Stimulated activated CD4-positive, alpha-beta T cell treated with anti-CD3 and anti-CD28 coated beads, Interleukin-1b, Interleukin-23, amount 100 ng/mL, for 4 hours (primary cell): ENCODE data around the gene SLC19A1.
"Not testable (repeated sequence)": the region's sequence is repeated elsewhere in the genome, so short reads cannot be mapped to it uniquely, and the experiment has no call there.

Experiments used
- DNase-seq, 2 donors: peaks; one replicate each; pipeline ENCODE4 v3.0.0-alpha.2; 2020; ENCODE audit warnings: low read depth in 2 of 2

Gene SLC19A1

GRCh38 chr21:45533361-45533845, 8.8 kb downstream of the SLC19A1 start:
- no peak for DNase-seq

DNA sequence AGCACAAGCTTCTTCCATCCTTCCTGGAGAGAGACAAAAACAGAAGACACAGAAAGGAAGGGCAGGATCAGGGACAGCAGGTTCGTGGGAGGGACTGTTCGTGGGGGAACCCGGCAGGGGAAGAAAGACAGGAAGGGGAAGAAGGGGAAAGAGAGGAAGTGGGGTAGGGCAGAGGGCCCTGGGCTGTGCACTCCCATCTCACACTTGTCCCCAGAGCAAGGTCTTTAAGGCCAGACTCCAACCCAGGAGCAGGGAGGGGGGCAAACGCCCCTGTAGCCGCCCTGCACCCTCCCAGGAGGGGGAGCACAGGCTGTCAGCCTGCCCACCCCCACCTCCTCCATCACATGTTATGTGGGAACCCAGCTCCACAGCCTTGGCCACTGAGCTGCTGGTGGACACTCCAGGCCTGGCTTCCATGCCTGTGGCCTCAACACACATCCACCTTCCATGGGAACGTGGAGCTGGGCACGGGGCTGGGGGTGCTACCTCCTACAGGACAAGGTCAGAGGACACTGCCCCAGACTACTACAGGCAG, 9.3 kb downstream of the SLC19A1 start:
- no peak for DNase-seq

DNA sequence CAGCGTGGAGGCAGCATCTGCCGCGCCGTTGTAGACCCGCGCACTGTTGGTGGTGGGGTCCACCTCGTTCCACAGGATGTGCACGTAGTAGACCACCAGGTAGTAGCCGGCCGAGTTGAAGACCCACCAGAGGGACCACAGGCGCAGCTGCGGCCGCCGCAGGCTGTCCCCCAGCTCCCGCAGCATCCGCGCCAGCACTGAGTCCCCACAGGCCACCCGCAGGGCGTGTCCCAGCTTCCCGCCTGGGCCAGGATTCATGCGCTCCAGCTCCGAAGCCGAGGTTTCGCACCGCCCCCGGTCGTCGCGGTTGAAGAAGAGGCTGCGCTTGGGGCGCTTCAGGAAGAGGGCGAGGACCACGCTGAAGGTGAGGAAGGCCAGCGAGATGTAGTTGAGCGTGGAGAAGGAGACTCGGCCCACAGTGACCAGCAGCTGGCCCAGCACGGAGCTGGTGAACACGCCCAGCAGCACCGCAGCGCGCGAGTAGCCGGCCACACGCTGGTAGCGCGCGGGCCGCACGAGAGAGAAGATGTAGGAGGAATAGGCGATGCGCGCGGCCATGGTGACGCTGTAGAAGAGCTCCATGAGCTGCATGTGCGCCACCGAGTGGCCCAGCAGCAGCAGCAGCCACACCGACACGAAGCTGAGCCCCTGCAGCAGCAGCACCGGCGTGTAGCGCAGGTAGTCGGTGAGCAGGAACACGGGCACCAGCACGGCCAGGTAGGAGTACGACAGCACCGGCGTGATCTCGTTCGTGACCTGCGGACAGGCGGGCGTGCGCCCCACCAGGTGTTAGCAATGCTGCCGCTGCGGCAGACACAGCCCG, 10.6 kb downstream of the SLC19A1 start:
- DNase-seq, result no peak

DNA sequence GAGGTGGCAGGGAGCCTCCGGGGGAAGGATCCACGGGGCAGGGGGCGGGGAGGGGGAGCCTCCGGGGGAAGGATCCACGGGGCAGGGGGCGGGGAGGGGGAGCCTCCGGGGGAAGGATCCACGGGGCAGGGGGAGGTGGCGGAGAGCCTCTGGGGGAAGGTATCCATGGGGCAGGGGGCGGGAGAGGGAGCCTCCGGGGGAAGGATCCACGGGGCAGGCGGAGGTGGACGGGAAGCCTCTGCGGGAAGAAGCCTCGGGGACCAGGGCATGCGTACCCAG, 11.2 kb downstream of the SLC19A1 start:
- not testable (repeated sequence) for DNase-seq

DNA sequence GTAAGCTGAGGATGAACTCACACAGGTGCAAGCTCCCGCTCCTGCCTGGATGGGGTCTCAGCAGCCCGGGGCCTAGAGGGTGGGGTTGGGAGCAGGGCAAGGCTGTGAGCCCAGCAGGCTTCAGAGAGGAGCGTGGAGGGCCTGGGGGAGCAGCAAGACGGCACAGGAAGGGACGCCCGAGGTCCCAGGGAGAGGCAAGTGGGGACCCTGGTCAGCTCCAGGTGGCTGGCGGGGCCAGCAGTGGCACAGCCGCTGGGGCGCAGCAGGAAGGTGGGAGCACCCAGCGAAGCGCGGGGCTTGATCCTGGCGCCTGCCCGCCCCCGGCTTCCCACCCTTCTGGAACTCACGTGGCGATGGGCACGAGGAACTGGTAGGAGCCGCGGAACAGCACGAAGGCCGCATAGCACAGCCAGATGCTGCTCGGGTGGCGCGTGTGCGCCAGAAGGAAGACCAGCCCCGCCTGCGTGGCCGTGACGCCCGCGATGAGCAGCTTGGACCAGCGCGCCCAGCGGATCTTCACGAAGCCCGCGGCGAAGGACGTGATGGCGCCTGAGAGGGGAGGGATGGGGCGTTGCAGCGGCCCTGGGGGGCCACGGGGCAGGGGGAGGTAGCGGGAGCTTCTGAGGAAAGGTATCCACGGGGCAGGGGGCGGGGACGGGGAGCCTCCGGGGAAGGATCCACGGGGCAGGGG, 11.7 kb downstream of the SLC19A1 start:
- no peak for DNase-seq

DNA sequence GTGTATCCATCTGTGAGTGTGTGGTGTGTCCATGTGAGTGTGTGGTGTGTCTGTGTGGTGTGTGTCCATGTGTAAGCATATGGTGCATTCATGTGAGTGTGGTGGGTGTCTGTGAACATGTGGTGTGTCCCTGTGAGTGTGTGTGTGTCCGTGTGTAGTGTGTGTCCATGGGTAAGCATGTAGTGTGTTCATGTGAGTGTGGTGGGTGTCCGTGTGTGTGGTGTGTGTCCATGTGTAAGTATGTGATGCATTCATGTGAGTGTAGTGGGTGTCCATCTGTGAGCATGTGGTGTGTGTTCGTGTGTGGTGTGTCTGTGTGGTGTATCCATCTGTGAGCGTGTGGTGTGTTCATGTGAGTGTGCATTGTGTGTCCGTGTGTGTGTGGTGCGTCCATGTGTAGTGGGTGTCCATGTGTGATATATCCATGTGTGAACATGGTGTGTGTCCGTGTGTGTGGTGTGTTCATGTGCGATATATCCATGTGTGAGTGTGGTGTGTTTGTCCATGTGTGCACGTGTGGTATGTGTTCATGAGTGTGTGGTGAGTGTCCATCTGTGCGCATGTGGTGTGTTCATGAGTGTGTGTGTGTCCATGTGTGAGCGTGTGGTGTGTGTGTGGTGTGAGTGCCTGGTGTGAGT, 12.3 kb downstream of the SLC19A1 start:
- DNase-seq, result no peak

GRCh38 chr21:45528981-45529784, 13.1 kb downstream of the SLC19A1 start:
- no peak for DNase-seq

GRCh38 chr21:45528028-45528705, 14.1 kb downstream of the SLC19A1 start:
- DNase-seq, result no peak

DNA sequence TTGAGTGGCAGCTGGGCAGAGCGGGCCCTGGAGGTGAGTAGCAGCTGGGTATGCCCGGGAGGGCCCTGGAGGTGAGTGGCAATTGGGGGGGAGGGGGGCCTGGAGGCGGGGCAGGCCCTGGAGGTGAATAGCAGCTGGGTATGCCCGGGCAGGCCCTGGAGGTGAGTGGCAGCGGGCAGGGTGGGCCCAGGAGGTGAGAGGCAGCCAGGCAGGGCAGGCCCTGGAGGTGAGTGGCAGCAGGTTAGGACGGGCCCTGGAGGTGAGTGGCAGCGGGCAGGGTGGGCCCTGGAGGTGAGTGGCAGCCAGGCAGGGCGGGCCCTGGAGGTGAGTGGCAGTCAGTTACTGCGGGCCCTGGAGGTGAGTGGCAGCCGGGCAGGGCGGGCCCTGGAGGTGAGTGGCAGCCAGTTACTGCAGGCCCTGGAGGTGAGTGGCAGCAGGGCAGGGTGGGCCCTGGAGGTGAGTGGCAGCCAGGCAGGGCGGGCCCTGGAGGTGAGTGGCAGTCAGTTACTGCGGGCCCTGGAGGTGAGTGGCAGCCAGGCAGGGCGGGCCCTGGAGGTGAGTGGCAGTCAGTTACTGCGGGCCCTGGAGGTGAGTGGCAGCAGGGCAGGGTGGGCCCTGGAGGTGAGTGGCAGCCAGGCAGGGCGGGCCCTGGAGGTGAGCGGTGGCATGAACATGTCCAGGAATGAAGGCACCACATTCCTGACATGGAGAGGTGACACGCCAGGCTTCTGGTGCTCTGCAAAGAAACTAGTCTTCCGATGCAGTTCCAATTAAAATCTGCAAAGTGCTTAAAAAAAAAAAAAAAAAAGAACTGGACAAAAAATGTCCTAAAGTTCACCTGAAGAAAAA, 14.9 kb downstream of the SLC19A1 start:
- DNase-seq, result not testable (repeated sequence)

DNA sequence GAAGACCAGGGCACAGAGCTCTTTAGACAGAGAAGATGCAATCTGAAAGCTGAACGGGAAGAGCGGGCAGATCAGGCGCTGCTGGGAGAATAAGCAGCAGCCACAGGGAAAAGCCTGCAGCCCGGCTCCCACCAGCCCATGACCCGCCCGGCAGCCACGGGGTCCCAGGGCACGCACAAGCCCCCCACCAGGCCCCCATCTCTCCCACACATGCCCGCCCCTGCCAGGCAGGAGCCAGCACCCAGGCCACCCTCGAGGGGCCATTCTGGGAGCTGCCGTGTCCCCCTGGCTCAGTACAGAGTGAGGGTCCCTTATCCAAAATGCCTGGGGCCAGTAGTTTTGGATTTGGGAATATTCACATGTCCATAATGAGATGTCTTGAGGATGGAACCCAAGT, 16.3 kb downstream of the SLC19A1 start:
- DNase-seq, result no peak

DNA sequence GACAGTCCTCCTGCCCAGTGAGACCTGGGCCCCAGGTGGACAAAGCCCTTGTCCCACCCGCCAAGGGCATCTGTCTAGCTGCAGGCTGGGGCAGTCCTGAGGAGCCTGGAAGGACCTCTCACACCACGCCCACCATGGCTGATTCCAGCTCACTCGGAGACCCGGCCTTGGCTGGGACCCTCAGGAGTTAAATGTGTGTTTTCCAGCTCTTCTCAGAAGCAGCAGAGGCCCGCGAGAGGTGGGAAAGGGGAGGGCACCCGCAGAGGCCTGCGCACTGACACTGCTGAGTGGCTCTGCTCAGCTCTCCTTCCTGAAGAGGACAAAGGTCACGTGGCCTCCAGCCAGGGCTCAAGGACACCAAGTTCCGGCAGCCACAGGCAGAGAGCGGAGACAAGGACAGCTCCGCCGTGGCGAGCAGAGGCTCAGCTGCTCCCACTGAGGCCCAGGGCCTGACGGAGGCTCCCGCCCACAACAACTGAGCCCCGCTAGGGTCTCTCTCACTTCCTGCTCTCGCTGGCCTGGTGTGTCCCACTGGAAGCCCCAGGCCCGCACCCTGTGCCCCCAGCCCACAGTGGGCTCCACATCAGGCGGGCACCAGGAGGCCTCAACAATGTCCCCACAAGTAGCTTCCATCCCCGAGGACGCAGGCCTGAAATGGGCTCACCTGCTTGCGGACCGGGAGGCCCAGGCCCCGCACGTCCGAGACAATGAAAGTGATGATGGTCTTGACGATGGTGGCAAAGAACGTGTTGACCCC, 16.9 kb downstream of the SLC19A1 start:
- DNase-seq, result no peak

DNA sequence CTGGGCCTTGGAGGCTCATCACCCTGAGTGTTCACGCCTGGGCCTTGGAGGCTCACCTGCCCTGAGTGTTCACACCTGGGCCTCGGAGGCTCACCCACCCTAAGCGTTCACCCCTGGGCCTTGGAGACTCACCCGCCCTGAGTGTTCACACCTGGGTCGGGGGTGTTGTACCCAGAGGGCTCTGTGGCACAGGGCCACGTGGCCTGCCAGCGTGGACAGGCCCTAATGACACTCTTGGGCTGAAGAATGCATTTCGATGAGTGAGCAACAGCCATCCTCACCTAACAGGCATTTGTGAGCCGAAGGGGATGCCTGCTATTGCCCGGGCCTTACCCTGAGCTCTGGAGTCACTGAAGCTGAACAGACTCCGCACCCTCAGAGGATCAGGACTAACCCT, 17.5 kb downstream of the SLC19A1 start:
- DNase-seq, result no peak

DNA sequence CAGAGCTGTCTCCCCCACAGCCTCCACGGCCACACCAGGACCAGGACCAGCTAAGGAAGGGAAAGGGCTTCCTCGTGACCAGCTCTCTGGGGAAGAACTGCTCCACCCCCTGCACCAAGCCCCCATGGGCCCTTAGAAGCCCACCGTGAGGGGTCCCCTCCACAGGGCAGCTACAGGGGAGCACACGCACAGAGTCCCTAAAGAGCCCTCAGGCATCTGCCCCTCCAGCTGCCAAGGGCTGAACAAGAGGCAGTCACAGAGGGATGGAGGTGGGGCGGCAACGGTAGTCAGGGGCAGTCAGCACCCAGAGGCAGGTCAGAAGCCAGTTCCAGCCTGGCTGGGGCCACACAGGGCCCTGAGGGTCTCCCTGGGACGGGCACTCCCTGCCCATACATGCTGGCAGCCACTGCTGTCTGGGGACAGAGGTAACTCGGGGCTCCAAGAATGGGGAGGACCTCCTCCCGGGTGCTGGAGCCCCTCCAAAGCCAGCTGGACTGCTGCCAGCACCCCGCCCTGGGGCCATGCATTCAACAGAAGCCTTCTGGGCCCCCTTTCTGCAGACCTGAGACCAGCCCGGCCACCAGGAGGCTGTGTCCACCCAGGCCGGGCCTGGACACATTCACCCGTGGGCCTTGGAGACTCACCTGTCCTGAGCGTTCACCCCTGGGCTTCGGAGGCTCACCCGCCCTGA, 18.7 kb downstream of the SLC19A1 start:
- no peak for DNase-seq

DNA sequence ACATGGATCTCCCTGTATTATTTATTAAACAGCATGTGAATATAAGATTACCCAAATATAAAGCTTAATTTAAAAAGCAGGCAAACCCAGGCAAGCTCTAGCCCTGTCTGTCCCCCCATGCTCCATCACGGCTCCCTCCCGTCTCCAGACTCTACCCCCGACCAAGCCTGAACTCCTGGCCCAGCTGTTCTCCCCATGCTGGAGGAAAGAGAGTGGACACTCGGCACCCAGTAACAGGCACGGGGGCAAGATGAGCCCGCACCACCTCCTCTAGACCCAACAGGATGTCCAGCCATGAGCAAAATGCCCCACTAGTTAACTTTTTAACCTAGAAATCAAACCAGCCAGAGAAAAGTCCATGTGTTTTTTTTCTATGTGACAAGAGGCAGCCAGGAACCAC, 19.3 kb downstream of the SLC19A1 start:
- no peak for DNase-seq

DNA sequence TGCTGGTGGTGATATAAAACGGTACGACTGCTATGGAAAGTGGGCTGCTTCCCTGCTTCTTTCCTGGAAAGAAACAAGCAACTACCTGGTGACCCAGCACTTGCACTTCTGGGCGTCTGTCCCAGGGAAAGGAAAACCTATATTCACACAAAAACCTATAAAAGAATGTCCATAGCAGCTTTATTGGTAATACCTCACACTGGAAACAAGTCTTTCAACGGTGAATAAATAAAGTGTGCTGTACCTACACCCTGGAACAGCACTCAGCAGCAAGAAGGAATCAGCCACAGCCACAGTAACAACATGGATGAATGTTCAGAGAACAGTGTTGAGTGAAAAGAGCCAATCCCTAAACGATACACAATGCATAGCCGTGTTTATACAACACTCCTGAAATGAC, 19.9 kb downstream of the SLC19A1 start:
- DNase-seq, result no peak

DNA sequence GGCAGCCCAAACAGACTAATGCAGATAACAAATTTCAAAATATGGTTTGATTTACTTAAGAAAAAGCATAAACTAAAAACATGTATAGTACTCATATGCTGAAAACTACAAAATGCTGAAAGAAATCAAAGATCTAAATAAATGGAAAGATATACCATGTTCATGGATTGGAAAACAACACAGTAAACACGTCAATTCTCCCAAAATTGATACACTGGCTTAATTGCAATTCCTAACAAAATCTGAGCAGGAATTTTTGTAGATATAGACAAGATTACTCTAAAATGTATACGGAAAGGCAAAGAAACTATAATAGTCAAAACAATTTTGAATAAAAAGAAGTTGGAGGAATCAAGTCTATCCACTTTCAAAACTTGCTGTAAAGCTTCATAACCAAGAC, 21.0 kb downstream of the SLC19A1 start:
- DNase-seq, result no peak

DNA sequence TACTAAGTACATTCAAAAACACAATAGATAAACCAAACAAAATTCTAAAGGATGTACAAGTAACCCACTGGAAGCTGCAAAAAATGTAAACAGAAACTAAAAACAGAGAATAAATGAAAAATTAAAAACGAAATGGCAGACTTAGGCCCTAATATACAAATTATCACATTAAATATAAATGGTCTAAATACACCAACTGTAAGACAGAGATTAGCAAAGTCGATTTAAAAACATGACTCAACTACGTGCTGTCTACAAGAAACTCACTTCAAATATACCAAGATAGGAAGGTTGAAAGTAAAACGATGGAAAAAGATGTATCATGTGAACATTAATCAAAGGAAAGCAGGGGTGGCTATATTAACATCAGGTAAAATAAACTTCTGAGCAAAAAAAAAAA, 23.1 kb downstream of the SLC19A1 start:
- DNase-seq, result no peak

DNA sequence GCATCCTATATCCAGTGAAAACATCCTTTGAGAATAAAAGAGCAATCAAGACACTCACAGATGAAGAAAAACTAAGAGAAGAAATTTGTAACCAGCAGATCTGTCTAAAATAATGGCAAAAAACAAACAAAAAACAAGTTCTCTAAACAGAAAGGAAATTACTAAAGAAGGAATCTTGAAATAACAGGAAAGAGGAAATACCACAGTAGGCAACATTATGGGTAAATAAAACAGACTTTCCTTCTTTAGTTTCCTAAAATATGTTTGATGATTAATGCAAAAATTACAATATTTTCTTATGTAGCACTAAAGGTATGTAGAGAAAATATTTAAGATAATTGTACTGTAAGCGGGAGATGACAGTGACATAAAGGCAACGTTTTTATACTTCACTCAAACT, 23.5 kb downstream of the SLC19A1 start:
- no peak for DNase-seq
